NCI-H1417 treated with DMSO at 0.1 percent for 48 hours (cell line): ENCODE results near the gene RIMBP2.
"Not testable (repeated sequence)": the region's sequence is repeated elsewhere in the genome, so short reads cannot be mapped to it uniquely, and the experiment has no call there.

Source experiments
- DNase-seq: peaks from one replicate; lab custom pipeline; 2025; lab: John Stamatoyannopoulos, UW

Gene RIMBP2

GRCh38 chr12:130596241-130596640 lies 119.9 kb downstream of the RIMBP2 start:
- no peak for DNase-seq

GRCh38 chr12:130595566-130595965 lies 120.5 kb downstream of the RIMBP2 start:
- no peak for DNase-seq

GRCh38 chr12:130593056-130593455 lies 123.0 kb downstream of the RIMBP2 start:
- DNase-seq: no peak

GRCh38 chr12:130592641-130593040 lies 123.5 kb downstream of the RIMBP2 start:
- no peak for DNase-seq

- no peak for DNase-seq
Observed at GRCh38 chr12:130591736-130592135, 124.4 kb downstream of the RIMBP2 start.

- DNase-seq: no peak
Observed at GRCh38 chr12:130590685-130591084, 125.4 kb downstream of the RIMBP2 start.

- no peak for DNase-seq
Observed at GRCh38 chr12:130589540-130590317, 126.4 kb downstream of the RIMBP2 start.

- DNase-seq: no peak
Observed at GRCh38 chr12:130588696-130589539, 127.2 kb downstream of the RIMBP2 start.

GRCh38 chr12:130587966-130588365 lies 128.1 kb downstream of the RIMBP2 start:
- DNase-seq: no peak

- DNase-seq: not testable (repeated sequence)
Observed at GRCh38 chr12:130584475-130584874, 131.6 kb downstream of the RIMBP2 start.

- no peak for DNase-seq
Observed at GRCh38 chr12:130583800-130584199, 132.3 kb downstream of the RIMBP2 start.

- no peak for DNase-seq
Observed at GRCh38 chr12:130583317-130583716, 132.8 kb downstream of the RIMBP2 start.

GRCh38 chr12:130582286-130582685 lies 133.8 kb downstream of the RIMBP2 start:
- DNase-seq: no peak

- DNase-seq: no peak
Observed at GRCh38 chr12:130581782-130582181, 134.3 kb downstream of the RIMBP2 start.

- DNase-seq: no peak
Observed at GRCh38 chr12:130579231-130579630, 136.9 kb downstream of the RIMBP2 start.

- DNase-seq: no peak
Observed at GRCh38 chr12:130577351-130577750, 138.7 kb downstream of the RIMBP2 start.

GRCh38 chr12:130576371-130576816 lies 139.7 kb downstream of the RIMBP2 start:
- no peak for DNase-seq

- no peak for DNase-seq
Observed at GRCh38 chr12:130574402-130574801, 141.7 kb downstream of the RIMBP2 start.

GRCh38 chr12:130573766-130574165 lies 142.3 kb downstream of the RIMBP2 start:
- DNase-seq: no peak

- DNase-seq: no peak
Observed at GRCh38 chr12:130573235-130573634, 142.9 kb downstream of the RIMBP2 start.

GRCh38 chr12:130572553-130572952 lies 143.5 kb downstream of the RIMBP2 start:
- DNase-seq: no peak

GRCh38 chr12:130571734-130572133 lies 144.4 kb downstream of the RIMBP2 start:
- DNase-seq: no peak

- DNase-seq: no peak
Observed at GRCh38 chr12:130571089-130571488, 145.0 kb downstream of the RIMBP2 start.
